Brain microvascular endothelial cell (primary cell): Measurements from ENCODE around the gene TMOD3.

Experiments used
- DNase-seq: peaks from one replicate; pipeline ENCODE4 v3.0.0-alpha.2; 2020
- H3K27ac ChIP-seq: fragments of 250-450 bp; sonication (Bioruptor Pico); 2 replicates; pipeline ENCODE4 v1.5.1; 2020; ENCODE audit warnings: mild to moderate bottlenecking, moderate library complexity
- H3K27me3 ChIP-seq: fragments of 250-450 bp; sonication (Bioruptor Pico); replicated peaks from 2 replicates; pipeline ENCODE4 v1.5.1; 2020; ENCODE audit warnings: mild to moderate bottlenecking
- H3K36me3 ChIP-seq: fragments of 250-450 bp; sonication (Bioruptor Pico); replicated peaks from 2 replicates; pipeline ENCODE4 v1.5.1; 2020; ENCODE audit warnings: mild to moderate bottlenecking
- H3K4me3 ChIP-seq: 2 replicates; pipeline ENCODE4 v1.5.1; 2011; ENCODE audit warnings: low read depth, mild to moderate bottlenecking, control low read depth, low read length, moderate library complexity
- in situ Hi-C: cut with HindIII; loops from 2 replicates; pipeline ENCODE4 v1.10.0; 2017; ENCODE audit warnings: low sequenced_read_pairs, low pct_ligation_motif_present
- TF ChIP-seq, protein P1 (sequence below): IDR thresholded peaks from 2 replicates; pipeline ENCODE4 v1.5.1; 2011; ENCODE audit warnings: low read depth, mild to moderate bottlenecking, moderate library complexity, low read length, control low read depth, inconsistent platforms; ENCODE audit errors: missing control alignments

Gene TMOD3

DNA sequence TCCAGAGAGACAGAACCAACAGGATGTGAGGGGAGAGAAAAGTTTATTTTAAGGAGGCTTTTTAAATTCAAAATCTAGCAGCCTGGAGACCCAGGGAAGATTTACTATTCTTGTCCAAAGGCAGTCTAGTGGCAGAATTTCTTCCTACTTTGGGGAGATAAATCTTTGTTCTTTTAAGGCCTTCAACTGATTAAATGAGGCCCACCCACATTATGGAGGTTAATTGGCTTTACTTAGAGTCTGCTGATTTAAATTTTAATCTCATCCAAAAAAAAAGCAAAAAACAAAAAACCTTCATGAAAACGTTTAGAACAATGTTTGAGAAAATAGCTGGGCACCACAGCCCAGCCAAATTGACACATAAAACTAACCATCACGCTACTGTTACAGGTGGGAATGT is 41.3 kb downstream of the TMOD3 start:
- peaks cover 8% of the 10 kb centered on the region for H3K36me3 ChIP-seq
- no peak overlapping the region for H3K4me3 ChIP-seq
- TF ChIP-seq, protein P1, sequence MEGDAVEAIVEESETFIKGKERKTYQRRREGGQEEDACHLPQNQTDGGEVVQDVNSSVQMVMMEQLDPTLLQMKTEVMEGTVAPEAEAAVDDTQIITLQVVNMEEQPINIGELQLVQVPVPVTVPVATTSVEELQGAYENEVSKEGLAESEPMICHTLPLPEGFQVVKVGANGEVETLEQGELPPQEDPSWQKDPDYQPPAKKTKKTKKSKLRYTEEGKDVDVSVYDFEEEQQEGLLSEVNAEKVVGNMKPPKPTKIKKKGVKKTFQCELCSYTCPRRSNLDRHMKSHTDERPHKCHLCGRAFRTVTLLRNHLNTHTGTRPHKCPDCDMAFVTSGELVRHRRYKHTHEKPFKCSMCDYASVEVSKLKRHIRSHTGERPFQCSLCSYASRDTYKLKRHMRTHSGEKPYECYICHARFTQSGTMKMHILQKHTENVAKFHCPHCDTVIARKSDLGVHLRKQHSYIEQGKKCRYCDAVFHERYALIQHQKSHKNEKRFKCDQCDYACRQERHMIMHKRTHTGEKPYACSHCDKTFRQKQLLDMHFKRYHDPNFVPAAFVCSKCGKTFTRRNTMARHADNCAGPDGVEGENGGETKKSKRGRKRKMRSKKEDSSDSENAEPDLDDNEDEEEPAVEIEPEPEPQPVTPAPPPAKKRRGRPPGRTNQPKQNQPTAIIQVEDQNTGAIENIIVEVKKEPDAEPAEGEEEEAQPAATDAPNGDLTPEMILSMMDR = no peak
- in situ Hi-C loops = no loop called here
- H3K27me3 ChIP-seq = no peaks in the 10 kb centered on the region
- no peak overlapping the region for H3K27ac ChIP-seq
- no peak for DNase-seq

DNA sequence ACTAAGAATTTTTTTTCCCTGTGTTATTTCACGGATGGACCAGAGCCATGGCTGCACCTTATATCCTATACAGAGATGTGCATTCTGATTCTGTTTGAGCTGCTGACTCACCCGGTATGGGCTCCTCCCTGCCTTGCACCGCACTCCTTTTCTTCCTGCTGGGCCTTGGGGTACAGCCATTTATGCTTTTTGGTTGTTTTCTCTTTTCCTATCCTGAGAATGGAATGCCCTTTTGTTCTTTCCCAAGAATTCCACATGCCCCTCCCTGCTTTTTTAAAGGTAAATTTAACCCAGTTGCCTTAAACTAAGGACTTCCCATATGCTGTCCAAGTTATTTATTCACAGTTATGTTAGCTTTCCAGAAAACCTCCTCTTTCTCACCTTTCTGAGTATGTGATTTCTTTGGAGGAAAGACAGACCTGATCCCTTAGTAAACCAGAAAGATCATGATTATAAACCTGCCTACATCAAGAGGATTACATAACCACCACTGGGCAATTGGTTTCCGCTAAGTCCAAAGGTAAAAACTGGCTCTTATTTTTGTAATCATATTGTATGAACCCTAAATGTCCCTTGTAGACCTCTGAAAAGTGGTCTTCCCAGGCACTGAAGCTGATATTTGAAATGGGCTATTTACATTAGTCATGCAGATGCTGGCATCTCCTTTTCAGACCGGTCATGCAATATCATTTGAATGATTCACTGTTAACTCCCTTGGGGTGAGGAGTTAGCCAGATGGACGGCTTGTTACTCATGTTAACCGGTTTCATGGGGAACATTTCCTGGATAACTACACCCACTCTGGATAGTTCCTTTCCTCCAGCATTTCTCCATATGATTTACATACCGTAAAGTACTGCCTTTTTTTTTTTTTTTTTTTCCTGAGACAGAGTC is 45.5 kb downstream of the TMOD3 start:
- DNase-seq = peak; percentile 96
- Histone ChIP-seq H3K4me3 (no peak overlapping the region), H3K36me3 (peaks cover 5% of the 10 kb centered on the region), H3K27me3 (no peaks in the 10 kb centered on the region), H3K27ac (peak overlapping the region; percentile 100)
- in situ Hi-C loops = no loop called here
- TF ChIP-seq, protein P1 = no peak

DNA sequence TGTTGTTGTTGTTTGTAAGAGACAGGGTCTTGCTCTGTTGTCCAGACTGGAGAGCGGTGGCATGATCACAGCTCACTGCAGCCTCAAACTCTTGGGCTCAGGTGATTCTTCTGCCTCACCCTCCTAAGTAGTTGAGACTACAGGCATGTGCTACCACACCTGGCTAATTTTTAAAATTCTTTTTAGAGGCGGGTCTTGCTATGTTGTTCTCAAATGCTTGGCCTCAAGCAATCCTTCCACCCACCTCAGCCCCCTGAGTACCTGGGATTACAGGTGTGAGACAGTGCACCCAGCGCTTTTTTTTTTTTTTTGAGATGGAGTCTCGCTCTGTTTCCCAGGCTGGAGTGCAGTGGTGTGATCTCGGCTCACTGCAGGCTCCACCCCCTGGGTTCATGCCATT is 46.7 kb downstream of the TMOD3 start:
- no peak overlapping the region for H3K4me3 ChIP-seq
- in situ Hi-C loops = no loop called here
- peaks cover 5% of the 10 kb centered on the region for H3K36me3 ChIP-seq
- peak overlapping the region; percentile 100 for H3K27ac ChIP-seq
- no peak for DNase-seq
- no peaks in the 10 kb centered on the region for H3K27me3 ChIP-seq
- TF ChIP-seq, protein P1 = no peak

DNA sequence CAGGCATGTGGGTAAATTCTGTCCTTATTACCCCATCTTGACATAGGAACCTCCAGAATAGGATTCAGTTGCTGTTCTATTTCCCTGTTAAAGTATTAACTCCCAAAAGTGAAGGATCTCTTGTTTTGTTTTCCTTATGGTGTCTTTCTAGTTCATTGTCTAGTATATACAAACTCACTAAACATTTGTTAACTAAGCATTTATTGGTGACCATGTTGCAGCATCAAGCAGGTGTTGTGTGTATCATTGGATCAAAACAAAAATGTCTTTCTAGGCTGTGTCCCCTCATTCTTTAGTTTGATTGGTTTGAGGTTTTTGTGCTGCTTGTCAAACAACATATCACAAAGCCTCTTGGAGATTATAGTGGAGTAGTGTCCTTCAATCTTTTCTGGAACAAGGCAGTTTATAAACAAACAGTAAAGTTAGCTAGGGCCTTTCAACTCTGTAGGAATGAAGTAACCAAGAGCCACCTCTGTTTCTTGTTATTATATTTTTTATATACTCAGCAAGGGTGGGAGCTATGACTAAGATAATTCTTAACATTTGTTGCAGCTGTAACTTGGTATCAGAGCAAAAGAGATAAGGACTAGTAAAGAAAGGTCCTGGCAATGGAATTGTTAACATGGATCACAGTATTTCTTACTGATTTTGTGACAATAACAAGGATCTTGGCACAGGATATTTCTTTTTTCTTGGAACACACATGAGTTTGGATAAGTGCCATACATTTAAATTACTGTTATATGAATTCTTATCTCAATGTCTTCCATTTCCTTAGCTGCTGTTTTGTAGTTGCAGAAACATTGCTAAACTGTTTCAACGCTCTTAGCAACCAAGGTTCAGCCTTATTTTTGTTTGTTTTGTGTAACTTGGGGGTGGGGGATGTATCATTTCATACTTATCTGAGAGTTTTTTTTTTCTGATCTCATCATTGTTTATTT is 49.3 kb downstream of the TMOD3 start:
- Histone ChIP-seq H3K36me3 (no peaks in the 10 kb centered on the region), H3K27me3 (no peaks in the 10 kb centered on the region), H3K4me3 (no peak overlapping the region), H3K27ac (peak overlapping the region; percentile 69)
- in situ Hi-C loops = no loop called here
- DNase-seq = peak; percentile 80
- TF ChIP-seq, protein P1 = no peak

DNA sequence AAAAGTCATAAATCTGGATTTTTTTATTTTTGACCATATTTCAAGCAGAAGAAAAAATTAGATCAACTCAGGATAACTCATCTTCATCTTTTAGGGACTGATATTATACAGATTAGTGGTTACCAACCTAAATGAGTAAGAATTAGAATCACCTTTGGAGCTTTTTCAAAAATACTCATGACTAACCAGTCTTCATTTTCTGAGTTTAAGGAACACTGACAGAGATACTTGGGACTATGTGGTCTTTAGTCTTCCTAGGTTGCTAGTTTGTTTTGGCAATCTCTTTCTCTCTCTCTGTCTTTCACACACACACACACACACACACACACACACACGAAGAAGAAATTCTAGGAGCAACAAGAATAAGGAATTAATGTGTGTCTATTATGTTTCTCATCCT is 50.1 kb downstream of the TMOD3 start:
- Histone ChIP-seq H3K4me3 (no peak overlapping the region), H3K27ac (peak overlapping the region; percentile 69), H3K36me3 (no peaks in the 10 kb centered on the region), H3K27me3 (no peaks in the 10 kb centered on the region)
- DNase-seq = peak; percentile 11
- in situ Hi-C loops = no loop called here
- TF ChIP-seq, protein P1 = no peak
